ENCODE measurements around the gene PLCB2. TPM values are rescaled to one million over a fixed set of nuclear protein-coding genes. Genes with fewer than 3 reads are reported as not detected.
A peak's percentile ranks its signal among the peaks of the same experiment; 100 is the strongest.

The PLCB2 gene
- total and polyA plus RNA-seq, 2 donors (not counting 1 experiment from before 2014, with no cell fraction given), result 166 to 312 TPM

- no peak overlapping the region for H3K9ac ChIP-seq (ENCODE audit: low read length)
Measured at GRCh38 chr15:40338041-40338657, 30.4 kb upstream of the PLCB2 start.

More at GRCh38 chr15:40338041-40338657, 30.4 kb upstream of the PLCB2 start:
- Histone ChIP-seq H3K79me2 (ENCODE audit: control insufficient read depth, insufficient read depth, low read length) (no peaks in the 10 kb centered on the region), H4K20me1 (ENCODE audit: control insufficient read depth, insufficient read depth, low read length, poor library complexity, severe bottlenecking) (no peaks in the 10 kb centered on the region), H2AFZ (ENCODE audit: insufficient read depth, low read depth, low read length, poor library complexity, severe bottlenecking) (no peak overlapping the region), H3K4me2 (replicated peaks; ENCODE audit: low read depth, low read length, poor library complexity, severe bottlenecking) (peak overlapping the region; percentile 61), H3K4me3 (ENCODE audit: control extremely low read depth in 1 of 5, extremely low read depth in 1 of 5, insufficient read depth in 1 of 5, low read depth in 2 of 5, low read length in 4 of 5) (no peak overlapping the region), H3K36me3 (replicated peaks in 1 of 2; ENCODE audit: control extremely low read depth in 1 of 2, control insufficient read depth in 1 of 2, extremely low read depth in 1 of 2, insufficient read depth in 2 of 2, low read length in 1 of 2) (no peaks in the 10 kb centered on the region), H3K9me3 (ENCODE audit: control extremely low read depth in 1 of 3, control insufficient read depth in 2 of 3, insufficient read depth in 1 of 3, low read length in 2 of 3) (no peaks in the 10 kb centered on the region), H3K27me3 (replicated peaks in 1 of 4; ENCODE audit: control extremely low read depth in 1 of 4, control insufficient read depth in 3 of 4, insufficient read depth in 4 of 4, low read length in 3 of 4) (peaks cover 0 to 12% (median 0%) of the 10 kb centered on the region in 4 experiments), H3K27ac (ENCODE audit: low read length in 2 of 2) (no peak overlapping the region), H3K4me1 (ENCODE audit: control insufficient read depth in 2 of 2, insufficient read depth in 2 of 2, low read length in 2 of 2) (peaks cover 21 to 31% of the 10 kb centered on the region in 2 donors)
- Mint-ChIP-seq H3K27ac (no peak overlapping the region), H3K9me3 (ENCODE audit: insufficient read depth) (no peaks in the 10 kb centered on the region), H3K4me3 (peak overlapping the region; percentile 37), H3K4me1 (peaks cover 24% of the 10 kb centered on the region), H3K27me3 (peaks cover 4% of the 10 kb centered on the region)
- DNase-seq, result peak; percentile 84
- ChIA-PET CTCF (interaction anchor here (0.7 to 15.0 kb wide), 36 partner anchors 11 to 654 kb away, joined by 3 to 382 read pairs (median 5); partner anchors contain the start of genes ANKRD63, BAHD1, DISP2 and FSIP1), POLR2A (interaction anchor here (0.6 to 1.7 kb wide), 4 partner anchors 16 to 60 kb away, joined by 3 to 8 read pairs (median 4); partner anchors contain the start of gene PLCB2)
- intact Hi-C loops (cut with micrococcal nuclease), result loop anchor here (1.0 kb wide), 4 partner anchors 15 to 121 kb away; partner anchors contain the start of genes INAFM2 and PLCB2
- WGBS (ENCODE audit: insufficient coverage), result 58% methylated on average over 8 of the region's 11 CpGs
- TF ChIP-seq EZH2 (IDR thresholded peaks at IDR 0.05; ENCODE audit: borderline replicate concordance, insufficient read depth, low read depth, low read length, poor library complexity, severe bottlenecking), result no peak
- TF ChIP-seq CTCF (IDR thresholded peaks at IDR 0.05), result peak; percentile 97
- peak; percentile 94 for ATAC-seq (ENCODE audit: low read depth)
